ENCODE results near the gene CDK16.

The CDK16 gene

GRCh38 chrX:47218280-47218919, at the start of gene CDK16:
Gene CDK16 (plus strand): TSS chrX:47218681. CDS start chrX:47223558, 4,877 bp downstream.
- peak; percentile 89 for DNase-seq

GRCh38 chrX:47169273-47169672, 49.2 kb upstream of the CDK16 start:
- no peak for DNase-seq

- no peak for DNase-seq
These were observed 48.6 kb upstream of the CDK16 start for GRCh38 chrX:47169726-47170515.

- DNase-seq = no peak
These were observed 47.4 kb upstream of the CDK16 start for GRCh38 chrX:47170861-47171692.

GRCh38 chrX:47171996-47172395, 46.5 kb upstream of the CDK16 start:
- DNase-seq = no peak

- no peak for DNase-seq
These were observed 45.9 kb upstream of the CDK16 start for GRCh38 chrX:47172549-47172948.

GRCh38 chrX:47172971-47173792, 45.3 kb upstream of the CDK16 start:
- DNase-seq = no peak

GRCh38 chrX:47174376-47174775, 44.1 kb upstream of the CDK16 start:
- no peak for DNase-seq

GRCh38 chrX:47174846-47175587, 43.5 kb upstream of the CDK16 start:
- DNase-seq = no peak

GRCh38 chrX:47175588-47175980, 42.9 kb upstream of the CDK16 start:
- DNase-seq = no peak

- DNase-seq = no peak
These were observed 42.3 kb upstream of the CDK16 start for GRCh38 chrX:47176101-47176740.

GRCh38 chrX:47177079-47177478, 41.4 kb upstream of the CDK16 start:
- DNase-seq = no peak

GRCh38 chrX:47178337-47178736, 40.1 kb upstream of the CDK16 start:
- no peak for DNase-seq

- no peak for DNase-seq
These were observed 39.1 kb upstream of the CDK16 start for GRCh38 chrX:47179221-47179927.

GRCh38 chrX:47179928-47180255, 38.6 kb upstream of the CDK16 start:
- DNase-seq = no peak

GRCh38 chrX:47180346-47180745, 38.1 kb upstream of the CDK16 start:
- no peak for DNase-seq

- DNase-seq = no peak
These were observed 37.2 kb upstream of the CDK16 start for GRCh38 chrX:47181301-47181700.

GRCh38 chrX:47182106-47182700, 36.3 kb upstream of the CDK16 start:
- no peak for DNase-seq

- DNase-seq = no peak
These were observed 34.0 kb upstream of the CDK16 start for GRCh38 chrX:47184486-47184885.

GRCh38 chrX:47185241-47185640, 33.2 kb upstream of the CDK16 start:
- DNase-seq = no peak
